D721Med (cell line): Measurements from ENCODE around the gene CYP4X1.
"Not testable (repeated sequence)": the region's sequence is repeated elsewhere in the genome, so short reads cannot be mapped to it uniquely, and the experiment has no call there.

Experiments used
- DNase-seq: peaks from one replicate; pipeline ENCODE4 v3.0.0; 2011; ENCODE audit warnings: low spot score; ENCODE audit not compliant: insufficient read length
- FAIRE-seq: peaks from 2 replicates; lab custom pipeline; 2011; peaks lifted over from hg19 to GRCh38; lab: Jason Lieb, UNC
- TF ChIP-seq, protein P1 (sequence below): IDR thresholded peaks from 2 replicates; pipeline ENCODE4 v1.5.1; 2012; ENCODE audit warnings: mild to moderate bottlenecking, control low read depth; ENCODE audit not compliant: insufficient read depth; ENCODE audit errors: missing control alignments

CYP4X1 gene

DNA sequence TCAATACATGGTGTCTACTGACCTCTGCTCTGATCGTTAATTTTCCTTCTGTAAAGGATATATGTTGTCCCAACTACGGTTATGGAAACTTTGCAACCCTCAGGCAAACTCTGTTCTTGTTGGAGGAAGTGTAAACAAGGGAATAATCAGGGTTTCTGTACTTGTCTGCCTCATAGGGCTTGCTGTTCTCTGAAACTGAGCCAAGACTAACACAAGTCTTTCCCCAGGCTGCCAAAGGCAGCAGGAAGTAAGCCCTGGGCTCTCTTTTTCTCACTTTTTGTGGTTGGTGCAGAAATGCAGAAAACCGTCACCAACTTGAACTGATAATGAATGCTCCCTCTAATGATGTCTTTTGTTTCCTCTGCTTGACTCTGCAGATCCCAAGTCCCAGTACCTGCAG is 7.6 kb downstream of the CYP4X1 start:
- no peak for DNase-seq
- TF ChIP-seq, protein P1, sequence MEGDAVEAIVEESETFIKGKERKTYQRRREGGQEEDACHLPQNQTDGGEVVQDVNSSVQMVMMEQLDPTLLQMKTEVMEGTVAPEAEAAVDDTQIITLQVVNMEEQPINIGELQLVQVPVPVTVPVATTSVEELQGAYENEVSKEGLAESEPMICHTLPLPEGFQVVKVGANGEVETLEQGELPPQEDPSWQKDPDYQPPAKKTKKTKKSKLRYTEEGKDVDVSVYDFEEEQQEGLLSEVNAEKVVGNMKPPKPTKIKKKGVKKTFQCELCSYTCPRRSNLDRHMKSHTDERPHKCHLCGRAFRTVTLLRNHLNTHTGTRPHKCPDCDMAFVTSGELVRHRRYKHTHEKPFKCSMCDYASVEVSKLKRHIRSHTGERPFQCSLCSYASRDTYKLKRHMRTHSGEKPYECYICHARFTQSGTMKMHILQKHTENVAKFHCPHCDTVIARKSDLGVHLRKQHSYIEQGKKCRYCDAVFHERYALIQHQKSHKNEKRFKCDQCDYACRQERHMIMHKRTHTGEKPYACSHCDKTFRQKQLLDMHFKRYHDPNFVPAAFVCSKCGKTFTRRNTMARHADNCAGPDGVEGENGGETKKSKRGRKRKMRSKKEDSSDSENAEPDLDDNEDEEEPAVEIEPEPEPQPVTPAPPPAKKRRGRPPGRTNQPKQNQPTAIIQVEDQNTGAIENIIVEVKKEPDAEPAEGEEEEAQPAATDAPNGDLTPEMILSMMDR, result no peak
- FAIRE-seq, result no peak

DNA sequence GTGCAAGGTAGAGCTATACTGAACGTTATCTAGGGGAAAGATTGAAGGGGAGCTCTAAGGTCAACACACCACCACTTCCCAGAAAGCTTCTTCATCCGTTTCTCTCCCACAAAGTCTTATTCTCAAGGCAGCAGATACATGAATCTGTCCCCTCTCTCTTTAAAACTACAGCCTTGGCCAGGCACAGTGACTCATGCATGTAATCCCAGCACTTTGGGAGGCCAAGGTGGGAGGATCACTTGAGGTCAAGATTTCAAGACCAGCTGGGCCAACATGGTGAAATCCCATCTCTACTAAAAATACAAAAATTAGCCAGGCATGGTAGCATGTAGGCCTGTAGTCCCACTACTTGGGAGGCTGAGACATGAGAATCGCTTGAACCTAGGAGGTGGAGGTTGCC is 8.1 kb downstream of the CYP4X1 start:
- TF ChIP-seq, protein P1, result no peak
- FAIRE-seq (no peak), DNase-seq (no peak)

DNA sequence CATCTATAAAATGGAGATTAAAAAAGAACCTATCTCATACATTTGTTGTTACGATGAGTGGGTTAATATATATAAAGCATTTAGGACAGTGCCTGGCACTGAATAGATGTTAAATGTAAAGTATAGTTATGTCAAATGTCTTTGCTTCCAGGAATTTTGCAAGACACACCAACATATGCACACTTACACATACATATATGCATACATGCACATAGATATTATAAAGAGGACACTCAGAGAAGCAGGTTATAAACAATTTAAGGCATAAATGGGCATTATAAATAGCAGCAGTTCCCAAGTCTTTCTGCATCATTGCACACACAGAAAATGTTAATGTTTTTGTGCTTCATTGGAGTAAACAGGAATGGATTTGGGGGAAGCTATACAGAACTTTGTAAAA is 13.3 kb downstream of the CYP4X1 start:
- DNase-seq (no peak), FAIRE-seq (no peak)
- TF ChIP-seq, protein P1, result no peak

DNA sequence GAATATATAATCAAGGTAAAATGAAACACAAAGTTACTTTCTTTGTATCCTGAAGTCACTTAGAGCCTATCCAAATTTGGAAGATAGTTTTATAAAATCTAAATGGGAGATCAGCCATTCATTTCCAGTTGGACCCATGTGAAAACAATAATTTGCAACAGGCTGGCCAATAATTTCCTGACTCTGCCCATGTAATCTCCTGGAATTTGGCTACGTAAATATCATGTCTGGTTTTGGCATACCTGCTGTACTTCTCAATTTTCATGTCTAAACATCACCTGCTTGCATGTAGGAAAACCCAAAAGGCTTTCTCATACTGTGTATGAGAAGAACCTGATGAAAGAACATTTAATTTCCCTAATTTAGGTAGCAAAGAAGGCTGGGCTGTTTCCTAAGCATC is 35.9 kb downstream of the CYP4X1 start:
- DNase-seq (no peak), FAIRE-seq (no peak)
- TF ChIP-seq, protein P1, result no peak

DNA sequence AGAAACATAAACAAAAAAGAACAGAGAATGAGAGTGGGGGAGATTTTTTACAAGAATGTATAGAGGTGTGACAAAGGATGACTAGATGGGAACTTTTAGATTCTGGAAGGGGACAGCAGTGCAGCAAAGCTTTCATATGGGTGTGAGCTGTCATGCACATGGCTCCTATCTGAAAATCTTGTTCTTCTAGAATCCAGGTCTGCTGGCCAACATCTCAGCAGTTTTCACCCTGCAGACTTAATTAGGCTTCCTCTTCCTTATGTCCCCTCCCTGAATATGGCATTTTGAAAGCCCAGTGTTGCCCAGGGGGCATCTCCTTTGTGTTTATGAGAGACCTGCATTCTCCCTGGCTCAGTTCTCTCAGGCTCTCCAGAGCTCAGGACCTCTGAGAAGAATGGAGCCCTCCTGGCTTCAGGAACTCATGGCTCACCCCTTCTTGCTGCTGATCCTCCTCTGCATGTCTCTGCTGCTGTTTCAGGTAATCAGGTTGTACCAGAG is 43.7 kb downstream of the CYP4X1 start, which contains the start of gene CYP4Z1:
CYP4Z1 (plus strand) TSS at position 135 of the 498 bp plus-strand sequence; CDS start at position 395, 260 bp downstream.
- DNase-seq, result no peak
- FAIRE-seq, result no peak
- TF ChIP-seq, protein P1, result no peak

DNA sequence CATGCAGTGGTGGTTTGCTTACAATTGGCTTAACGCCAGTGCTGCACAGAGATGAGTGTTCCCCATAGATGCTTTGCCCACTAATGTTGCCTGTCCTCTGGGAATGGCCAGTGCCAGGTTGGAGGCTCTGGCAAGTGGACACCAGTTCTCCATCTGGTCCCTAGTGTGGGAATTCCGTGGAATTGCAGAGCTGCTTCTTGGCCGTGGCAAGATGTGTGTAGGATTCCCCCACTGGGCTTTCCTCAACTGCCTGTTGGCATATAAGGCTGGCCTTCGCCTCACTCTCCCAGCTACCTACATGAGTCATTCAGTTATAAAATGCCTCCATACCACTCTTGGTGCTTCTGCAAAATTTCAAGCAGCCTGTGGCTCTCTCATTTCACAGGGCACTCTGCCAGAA is 45.6 kb downstream of the CYP4X1 start:
- FAIRE-seq, DNase-seq: not testable (repeated sequence)

DNA sequence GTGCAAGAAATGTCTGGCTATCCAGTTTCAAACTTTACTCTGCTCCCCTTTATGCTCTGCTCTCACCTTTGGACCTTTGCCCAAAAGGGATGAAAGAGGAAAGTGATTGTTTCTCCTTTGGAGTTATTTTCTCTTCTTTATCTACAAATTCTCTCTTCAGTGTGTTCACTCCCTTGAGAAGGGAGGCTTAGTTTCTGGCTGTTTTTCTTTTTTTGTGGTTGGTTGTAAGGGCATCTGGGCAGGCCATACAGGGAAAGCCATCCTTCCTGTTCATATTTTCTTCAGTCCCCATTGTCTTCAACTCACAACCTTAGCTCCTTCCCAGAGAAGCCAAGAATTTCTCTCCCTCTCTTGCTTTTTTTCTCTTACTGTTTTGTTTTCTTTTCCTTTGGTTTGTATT is 46.0 kb downstream of the CYP4X1 start:
- not testable (repeated sequence) for FAIRE-seq, DNase-seq

DNA sequence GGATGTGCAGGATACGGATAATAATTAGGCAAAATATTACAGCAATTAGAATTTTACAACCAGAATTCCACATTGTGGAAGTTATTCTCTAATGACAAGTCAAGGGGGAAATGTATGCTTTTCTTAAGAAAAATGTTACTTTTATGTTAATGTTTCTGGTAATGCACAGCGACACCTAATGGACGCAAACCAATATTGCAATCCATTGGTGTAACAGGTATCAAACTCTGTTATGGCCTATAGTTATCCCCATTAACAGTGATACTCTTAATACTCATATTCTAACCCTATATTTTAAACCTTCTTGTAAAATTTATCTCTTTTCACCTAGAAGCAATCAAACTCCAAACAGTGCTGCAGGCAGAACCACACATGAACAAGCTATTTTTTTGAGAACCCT is 65.9 kb downstream of the CYP4X1 start:
- peak; percentile 75 for FAIRE-seq
- DNase-seq, result not testable (repeated sequence)
- TF ChIP-seq, protein P1, result peak; percentile 56
